ENCODE results near the gene HIGD2B.

HIGD2B gene

GRCh38 chr15:72706266-72706665 is 20.3 kb upstream of the HIGD2B start:
- Mint-ChIP-seq H3K27ac (no peak overlapping the region), H3K4me3 (no peak overlapping the region), H3K36me3 (ENCODE audit: low read depth) (peaks cover 18% of the 10 kb centered on the region), H3K4me1 (no peaks in the 10 kb centered on the region), H3K9me3 (no peaks in the 10 kb centered on the region), H3K27me3 (ENCODE audit: low read depth) (no peaks in the 10 kb centered on the region)
- TF ChIP-seq, protein P1, sequence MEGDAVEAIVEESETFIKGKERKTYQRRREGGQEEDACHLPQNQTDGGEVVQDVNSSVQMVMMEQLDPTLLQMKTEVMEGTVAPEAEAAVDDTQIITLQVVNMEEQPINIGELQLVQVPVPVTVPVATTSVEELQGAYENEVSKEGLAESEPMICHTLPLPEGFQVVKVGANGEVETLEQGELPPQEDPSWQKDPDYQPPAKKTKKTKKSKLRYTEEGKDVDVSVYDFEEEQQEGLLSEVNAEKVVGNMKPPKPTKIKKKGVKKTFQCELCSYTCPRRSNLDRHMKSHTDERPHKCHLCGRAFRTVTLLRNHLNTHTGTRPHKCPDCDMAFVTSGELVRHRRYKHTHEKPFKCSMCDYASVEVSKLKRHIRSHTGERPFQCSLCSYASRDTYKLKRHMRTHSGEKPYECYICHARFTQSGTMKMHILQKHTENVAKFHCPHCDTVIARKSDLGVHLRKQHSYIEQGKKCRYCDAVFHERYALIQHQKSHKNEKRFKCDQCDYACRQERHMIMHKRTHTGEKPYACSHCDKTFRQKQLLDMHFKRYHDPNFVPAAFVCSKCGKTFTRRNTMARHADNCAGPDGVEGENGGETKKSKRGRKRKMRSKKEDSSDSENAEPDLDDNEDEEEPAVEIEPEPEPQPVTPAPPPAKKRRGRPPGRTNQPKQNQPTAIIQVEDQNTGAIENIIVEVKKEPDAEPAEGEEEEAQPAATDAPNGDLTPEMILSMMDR (IDR thresholded peaks at IDR 0.05; ENCODE audit: unreplicated experiment in 3 of 3), result no peak

DNA sequence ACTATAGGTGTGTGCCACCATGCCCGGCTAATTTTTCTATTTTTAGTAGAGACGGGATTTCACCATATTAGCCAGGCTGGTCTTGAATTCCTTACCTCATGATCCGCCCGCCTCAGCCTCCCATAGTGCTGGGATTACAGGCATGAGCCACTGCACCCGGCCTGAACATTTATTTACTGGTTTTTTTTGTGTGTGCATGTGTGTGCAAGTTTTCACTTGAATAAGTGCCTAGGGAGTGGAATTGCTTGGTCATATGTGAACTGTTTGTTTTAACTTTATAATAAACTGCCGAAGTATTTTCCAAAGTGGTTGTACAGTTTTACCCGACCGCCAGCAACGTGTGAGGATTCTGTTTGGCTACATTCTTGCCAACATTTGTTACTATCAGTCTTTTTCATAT is 14.1 kb upstream of the HIGD2B start:
- Mint-ChIP-seq H3K36me3 (ENCODE audit: low read depth) (peaks cover 4% of the 10 kb centered on the region), H3K9me3 (no peaks in the 10 kb centered on the region), H3K27me3 (ENCODE audit: low read depth) (no peaks in the 10 kb centered on the region), H3K4me1 (no peaks in the 10 kb centered on the region), H3K27ac (no peak overlapping the region), H3K4me3 (no peak overlapping the region)
- TF ChIP-seq, protein P1 (IDR thresholded peaks at IDR 0.05; ENCODE audit: unreplicated experiment in 3 of 3), result no peak

DNA sequence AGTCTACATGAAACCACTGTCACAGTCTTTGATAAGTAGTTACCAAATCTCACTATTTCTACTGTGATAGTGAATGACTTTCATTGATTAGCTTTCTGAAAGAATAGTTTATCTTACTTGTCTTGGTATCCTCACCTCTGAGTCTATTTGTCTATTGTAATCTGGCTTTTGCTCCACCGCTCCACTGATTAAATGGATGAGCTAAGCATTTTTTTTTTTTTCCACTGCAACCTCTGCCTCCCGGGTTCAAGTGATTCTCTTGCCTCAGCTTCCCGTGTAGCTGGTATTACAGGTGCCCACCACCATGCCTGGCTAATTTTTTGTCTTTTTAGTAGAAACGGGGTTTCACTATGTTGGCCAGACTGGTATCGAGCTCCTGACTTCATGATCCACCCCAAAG is 13.0 kb upstream of the HIGD2B start:
- TF ChIP-seq, protein P1 (IDR thresholded peaks at IDR 0.05; ENCODE audit: unreplicated experiment in 3 of 3), result no peak
- Mint-ChIP-seq H3K27me3 (ENCODE audit: low read depth) (no peaks in the 10 kb centered on the region), H3K27ac (no peak overlapping the region), H3K4me3 (no peak overlapping the region), H3K9me3 (no peaks in the 10 kb centered on the region), H3K36me3 (ENCODE audit: low read depth) (peaks cover 4% of the 10 kb centered on the region), H3K4me1 (no peaks in the 10 kb centered on the region)

GRCh38 chr15:72690938-72691337 is 5.0 kb upstream of the HIGD2B start:
- Mint-ChIP-seq H3K36me3 (ENCODE audit: low read depth) (peaks cover 8% of the 10 kb centered on the region), H3K4me1 (peaks cover 4% of the 10 kb centered on the region)
- TF ChIP-seq, protein P1 (IDR thresholded peaks at IDR 0.05; ENCODE audit: unreplicated experiment in 3 of 3), result no peak

DNA sequence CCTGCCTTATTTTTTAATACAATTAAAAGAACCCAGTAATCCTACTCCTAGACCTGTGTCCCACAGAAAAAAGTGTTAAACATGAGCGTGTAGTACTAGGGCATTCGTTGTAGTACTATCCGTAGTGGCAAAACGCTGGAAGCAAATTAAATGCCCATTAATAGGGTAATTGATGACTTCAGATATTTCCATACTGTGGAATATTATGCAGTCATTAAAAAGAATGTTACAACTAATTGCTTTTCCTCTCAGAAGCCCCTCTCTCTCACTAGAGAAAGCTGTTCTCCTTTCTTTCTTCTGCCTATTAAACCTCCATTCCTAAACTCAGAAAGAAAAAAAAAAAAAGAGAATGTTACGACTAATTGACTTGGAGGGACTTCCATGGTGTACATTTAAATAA is 2.7 kb upstream of the HIGD2B start:
- Mint-ChIP-seq H3K4me1 (peaks cover 9% of the 10 kb centered on the region), H3K4me3 (peak overlapping the region; percentile 36 to 48 (median 43)), H3K36me3 (ENCODE audit: low read depth) (peaks cover 4% of the 10 kb centered on the region), H3K9me3 (no peaks in the 10 kb centered on the region), H3K27me3 (ENCODE audit: low read depth) (no peaks in the 10 kb centered on the region), H3K27ac (no peak overlapping the region)
- TF ChIP-seq, protein P1 (IDR thresholded peaks at IDR 0.05; ENCODE audit: unreplicated experiment in 3 of 3), result no peak

More at GRCh38 chr15:72690938-72691337, 5.0 kb upstream of the HIGD2B start:
- H3K27me3 Mint-ChIP-seq (ENCODE audit: low read depth), result no peaks in the 10 kb centered on the region
- no peak overlapping the region for H3K27ac Mint-ChIP-seq
- H3K4me3 Mint-ChIP-seq, result no peak overlapping the region
- no peaks in the 10 kb centered on the region for H3K9me3 Mint-ChIP-seq

GRCh38 chr15:72685301-72685924 is 569 bp downstream of the HIGD2B start:
- H3K27ac Mint-ChIP-seq, result peak overlapping the region; percentile 94 to 98 (median 96)
- no peaks in the 10 kb centered on the region for H3K36me3 Mint-ChIP-seq (ENCODE audit: low read depth)
- TF ChIP-seq, protein P1 (IDR thresholded peaks at IDR 0.05; ENCODE audit: unreplicated experiment in 3 of 3), result peak in 2 of 3 experiments; percentile 7 to 23
- no peaks in the 10 kb centered on the region for H3K9me3 Mint-ChIP-seq
- peaks cover 9% of the 10 kb centered on the region for H3K4me1 Mint-ChIP-seq
- H3K27me3 Mint-ChIP-seq (ENCODE audit: low read depth), result peaks cover 8% of the 10 kb centered on the region
- H3K4me3 Mint-ChIP-seq, result peak overlapping the region; percentile 91 to 95 (median 92)

Data from nephron (organoid).